DMS114 treated with DMSO at 0.1 percent for 48 hours (cell line): ENCODE measurements around the gene TYW1.
"Not testable (repeated sequence)": the region's sequence is repeated elsewhere in the genome, so short reads cannot be mapped to it uniquely, and the experiment has no call there.

Experiments
- DNase-seq: peaks from one replicate; lab custom pipeline; 2025; ENCODE audit not compliant: unreplicated experiment; lab: John Stamatoyannopoulos, UW

Gene TYW1

GRCh38 chr7:67189160-67189559 is 192.5 kb downstream of the TYW1 start:
- not testable (repeated sequence) for DNase-seq

GRCh38 chr7:67189801-67190465 is 193.3 kb downstream of the TYW1 start:
- not testable (repeated sequence) for DNase-seq

DNA sequence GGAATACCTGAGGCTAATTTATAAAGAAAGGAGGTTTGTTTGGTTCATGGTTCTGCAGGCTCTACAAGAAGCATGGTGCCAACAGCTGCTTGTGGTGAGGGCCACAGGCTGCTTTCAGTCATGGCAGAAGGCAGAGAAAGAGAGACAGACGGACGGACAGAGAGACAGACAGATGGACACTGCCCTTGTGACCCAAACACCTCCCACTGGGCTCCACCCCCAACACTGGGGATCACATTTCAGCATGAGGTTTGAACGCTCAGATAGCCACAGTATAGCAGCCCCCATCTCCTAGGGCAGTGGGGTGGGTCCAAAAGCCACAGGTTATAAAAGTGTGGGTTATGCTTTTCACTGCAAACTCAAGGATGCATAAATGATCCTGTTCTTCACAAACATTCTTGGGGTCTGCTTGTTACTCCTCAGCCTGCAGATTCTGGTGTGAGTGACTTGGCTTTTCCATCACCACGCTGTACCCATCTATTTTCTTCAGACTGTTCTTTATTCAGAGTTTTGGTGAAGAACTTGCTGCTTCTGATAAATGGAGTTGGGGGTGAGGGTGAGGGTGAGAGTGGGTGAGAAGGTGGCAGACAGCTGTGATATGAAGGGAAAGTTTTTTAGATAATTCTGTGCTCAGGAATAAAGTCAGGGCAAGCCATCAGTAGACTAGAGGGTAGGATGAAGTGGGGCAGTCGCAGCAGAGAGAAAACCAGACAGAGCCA is 194.5 kb downstream of the TYW1 start:
- DNase-seq: not testable (repeated sequence)

DNA sequence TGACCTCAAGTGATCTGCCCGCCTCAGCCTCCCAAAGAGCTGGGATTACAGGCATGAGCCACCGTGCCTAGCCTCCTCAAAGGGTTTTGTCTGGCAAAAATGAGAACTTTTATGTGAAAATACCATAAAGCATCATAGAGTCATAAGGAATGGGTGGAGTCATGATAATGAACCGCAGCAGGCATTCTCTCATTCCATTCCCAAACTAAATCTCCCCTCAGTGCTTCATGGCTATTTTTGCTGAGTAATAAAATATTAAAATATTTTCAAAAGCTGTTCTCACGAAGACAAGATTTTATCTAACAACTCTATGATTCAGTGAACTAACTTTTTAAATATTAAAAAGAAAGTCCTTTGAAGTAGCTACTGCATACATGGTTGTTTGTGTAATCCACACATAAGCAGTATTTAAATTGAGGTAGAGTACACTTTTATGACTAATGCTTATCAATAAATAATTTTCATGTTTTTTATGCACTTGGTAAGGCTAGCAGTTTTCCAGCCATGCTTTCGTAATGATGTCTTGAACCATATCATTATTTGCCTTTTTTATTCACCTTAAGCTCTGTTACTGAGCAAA is 195.6 kb downstream of the TYW1 start:
- DNase-seq: not testable (repeated sequence)

GRCh38 chr7:67192889-67193613 is 196.4 kb downstream of the TYW1 start:
- DNase-seq: not testable (repeated sequence)

DNA sequence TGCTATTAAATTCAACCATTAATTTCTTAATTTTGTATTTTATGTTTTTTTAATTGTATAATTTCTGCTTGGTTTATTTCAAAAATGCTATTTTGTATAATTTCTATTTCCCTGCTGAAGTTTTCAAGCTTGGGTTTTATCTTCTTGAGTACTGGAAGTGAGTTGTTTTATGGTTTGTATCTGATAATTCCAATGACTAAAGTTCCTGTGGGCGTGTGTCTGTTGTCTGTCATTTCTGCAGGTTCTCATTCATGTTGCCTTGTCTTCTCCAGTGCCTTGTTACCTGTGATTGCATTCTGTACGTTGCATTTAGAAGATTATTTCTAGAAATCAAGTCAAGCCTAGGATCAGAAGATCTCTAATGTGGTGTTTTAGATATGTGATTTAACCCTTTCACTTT is 199.5 kb downstream of the TYW1 start:
- not testable (repeated sequence) for DNase-seq

GRCh38 chr7:67198865-67199526 is 202.4 kb downstream of the TYW1 start:
- not testable (repeated sequence) for DNase-seq

DNA sequence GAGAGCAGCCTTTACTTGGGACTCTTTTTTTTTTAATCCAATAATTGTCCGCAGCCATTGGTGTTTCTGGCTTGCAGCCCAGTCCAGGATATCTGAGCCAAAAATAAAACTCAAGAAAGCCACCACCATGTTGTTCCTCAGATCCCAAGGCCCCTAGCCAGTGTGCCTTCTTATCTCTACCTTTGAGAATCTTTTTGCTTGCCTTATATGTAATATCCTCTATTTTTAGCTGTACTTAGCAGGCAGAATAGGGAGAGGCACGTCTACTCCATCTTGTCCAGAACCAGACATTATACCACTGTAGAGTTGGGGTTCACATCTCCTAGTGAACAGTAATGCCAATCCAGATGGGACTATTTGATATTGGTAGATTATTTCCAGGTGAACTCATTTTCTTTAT is 209.1 kb downstream of the TYW1 start:
- DNase-seq: not testable (repeated sequence)

- no peak for DNase-seq
Measured at GRCh38 chr7:67206452-67206851, 209.8 kb downstream of the TYW1 start.

DNA sequence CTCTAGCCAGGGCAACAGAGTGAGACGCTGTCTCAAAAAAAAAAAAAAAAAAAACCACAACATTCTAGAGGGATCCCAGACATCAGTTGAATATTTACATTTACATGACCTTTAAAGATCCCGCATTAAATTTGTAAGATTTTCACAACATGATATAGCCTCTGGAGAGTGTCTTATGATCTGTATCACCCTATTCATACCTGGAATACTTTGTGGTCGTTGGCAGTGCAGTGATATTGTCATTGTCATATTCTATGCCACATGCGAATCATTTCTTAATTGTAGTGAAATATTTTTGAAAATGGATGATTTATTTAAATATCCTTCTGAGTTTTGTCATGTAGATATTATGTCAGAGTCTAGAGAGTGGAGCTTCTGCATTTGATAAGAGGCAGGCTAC is 212.0 kb downstream of the TYW1 start:
- DNase-seq: not testable (repeated sequence)

DNA sequence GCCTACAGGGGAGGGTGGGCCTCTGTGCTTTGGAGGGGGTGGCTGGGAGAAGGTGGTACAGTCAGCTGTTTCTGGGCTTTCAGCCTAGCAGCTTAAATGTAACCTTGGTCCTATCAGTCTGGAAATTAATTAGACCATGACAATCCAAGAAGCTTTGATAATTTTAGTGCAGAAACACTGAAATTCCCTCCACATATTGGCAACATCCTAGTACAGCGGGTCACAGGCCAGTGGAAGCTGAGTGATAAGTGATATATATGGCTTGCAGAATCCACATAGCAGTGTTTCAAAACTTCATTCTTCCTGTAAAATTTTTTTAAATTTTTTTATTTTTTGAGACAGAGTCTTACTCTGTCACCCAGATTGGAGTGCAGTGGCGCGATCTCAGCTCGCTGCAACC is 212.6 kb downstream of the TYW1 start:
- DNase-seq: no peak

- no peak for DNase-seq
Measured at GRCh38 chr7:67210567-67210966, 213.9 kb downstream of the TYW1 start.

GRCh38 chr7:67211650-67212330 is 215.2 kb downstream of the TYW1 start:
- DNase-seq: not testable (repeated sequence)

DNA sequence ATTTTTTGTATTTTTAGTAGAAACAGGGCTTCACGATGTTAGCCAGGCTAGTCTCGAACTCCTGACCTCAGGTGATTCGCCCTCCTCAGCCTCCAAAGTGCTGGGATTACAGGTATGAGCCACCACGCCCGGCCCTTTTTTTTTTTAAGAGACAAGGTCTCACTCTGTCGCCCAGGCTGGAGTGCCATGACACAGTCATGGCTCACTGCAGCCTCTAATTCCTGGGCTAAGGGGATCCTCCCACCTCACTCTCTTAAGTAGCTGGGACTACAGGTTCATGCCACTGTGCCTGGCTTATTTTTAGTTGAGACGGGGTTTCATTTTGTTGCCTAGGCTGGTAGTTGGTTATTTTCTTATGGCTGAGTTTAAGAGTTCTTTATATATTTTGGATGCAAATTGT is 216.4 kb downstream of the TYW1 start:
- DNase-seq: not testable (repeated sequence)

DNA sequence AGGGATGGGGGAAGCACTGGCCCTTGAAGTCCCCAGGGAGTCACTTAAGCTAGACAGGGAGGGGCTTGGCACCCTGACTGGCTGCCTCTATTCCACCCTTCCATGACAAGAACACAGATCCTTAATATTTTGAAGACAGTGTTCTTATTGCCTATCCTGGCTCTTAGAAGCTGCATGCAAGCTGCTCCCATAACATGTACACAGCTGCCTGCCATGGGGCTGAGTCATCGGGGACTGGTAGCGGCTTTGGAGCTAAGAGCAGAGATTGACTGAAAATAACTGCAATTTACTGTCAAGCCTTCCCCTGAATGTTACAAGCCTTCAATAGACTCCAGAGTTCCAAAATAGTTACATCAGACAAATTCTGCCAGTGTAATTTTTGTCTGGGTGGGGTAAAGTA is 226.9 kb downstream of the TYW1 start:
- DNase-seq: not testable (repeated sequence)

GRCh38 chr7:67226340-67226907 is 229.8 kb downstream of the TYW1 start:
- DNase-seq: not testable (repeated sequence)

- not testable (repeated sequence) for DNase-seq
Measured at GRCh38 chr7:67226967-67227366, 230.3 kb downstream of the TYW1 start.

- DNase-seq: not testable (repeated sequence)
Measured at GRCh38 chr7:67229018-67229417, 232.4 kb downstream of the TYW1 start.

DNA sequence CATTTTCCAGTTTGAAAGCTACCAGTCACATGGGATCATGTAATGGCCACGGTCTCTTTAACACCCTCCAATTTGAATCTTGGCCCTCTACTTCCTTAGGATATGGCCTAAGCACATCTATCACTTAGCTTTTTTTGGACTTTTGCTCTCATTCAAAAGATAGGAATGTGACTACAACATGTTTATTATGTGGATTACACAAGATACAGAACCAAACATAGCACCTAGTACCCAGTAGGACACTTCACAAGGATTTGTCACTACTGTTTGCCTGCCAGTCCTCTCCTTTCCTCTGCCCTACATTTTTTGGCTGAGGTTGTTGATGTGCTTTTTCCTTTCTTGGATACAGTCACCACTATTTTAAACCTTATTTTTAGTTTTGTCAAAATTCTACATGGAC is 233.4 kb downstream of the TYW1 start:
- DNase-seq: not testable (repeated sequence)

DNA sequence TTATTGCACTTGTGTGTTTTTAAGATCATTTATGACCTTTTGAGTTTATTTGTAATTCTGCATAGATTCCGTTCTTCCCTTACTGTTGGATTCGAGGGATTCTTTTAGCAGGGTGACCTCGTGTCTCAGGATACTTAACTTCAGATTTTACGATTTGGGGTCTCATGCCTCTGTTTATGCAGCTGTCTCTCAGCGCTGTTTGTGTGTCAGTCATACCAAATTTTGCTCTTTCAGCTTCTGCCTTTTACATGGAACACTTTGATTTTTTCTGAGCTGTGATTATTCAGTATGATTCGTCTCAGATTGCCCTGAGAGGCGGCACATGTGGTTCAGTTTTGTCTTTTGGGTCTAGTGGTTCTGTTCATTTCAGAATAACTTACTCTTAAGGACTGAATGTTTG is 236.9 kb downstream of the TYW1 start:
- DNase-seq: not testable (repeated sequence)
